Esophagus muscularis mucosa (tissue), 4 donors: ENCODE results near the gene HOXC10. TPM values are rescaled to one million over a fixed set of nuclear protein-coding genes. Genes with fewer than 3 reads are reported as not detected.

ENCODE experiments used
- DNase-seq: peaks from one replicate; pipeline ENCODE4 v3.0.0-alpha.2; 2017; ENCODE audit errors: extremely low spot score
- H3K27ac ChIP-seq, 4 donors: fragments of 200-600 bp; sonication (generic); replicated peaks in 1 of 4; 1 replicate in 3 of 4; 2 replicates in 1 of 4; pipeline ENCODE4 v1.5.1; 2016 to 2019; ENCODE audit warnings: mild to moderate bottlenecking in 1 of 4
- H3K27me3 ChIP-seq, 4 donors: fragments of 200-600 bp; sonication (generic); one replicate each; pipeline versions ENCODE4 v1.5.1 to v1.6.0; 2016 to 2019
- H3K36me3 ChIP-seq, 4 donors: fragments of 200-600 bp; sonication (generic); one replicate each; pipeline ENCODE4 v1.5.1; 2016 to 2019
- H3K4me1 ChIP-seq, 4 donors: fragments of 200-600 bp; sonication (generic); one replicate each; pipeline ENCODE4 v1.5.1; 2016 to 2019
- H3K4me3 ChIP-seq, 4 donors: fragments of 200-600 bp; sonication (generic); 1 replicate in 2 of 4; 2 replicates in 2 of 4; pipeline ENCODE4 v1.5.1; 2016 to 2019; ENCODE audit warnings: mild to moderate bottlenecking in 4 of 4, moderate library complexity in 1 of 4
- H3K9me3 ChIP-seq, 4 donors: fragments of 200-600 bp; sonication (generic); 1 replicate in 3 of 4; 2 replicates in 1 of 4; pipeline ENCODE4 v1.5.1; 2016 to 2019
- EP300 ChIP-seq: sonication (generic); formaldehyde crosslinking; IDR thresholded peaks from one replicate; pipeline ENCODE4 v1.6.1; 2017; ENCODE audit warnings: antibody characterized with exemption
- POLR2A ChIP-seq: fragments of 450-650 bp; IDR thresholded peaks from one replicate; pipeline ENCODE4 v1.6.1; 2017; ENCODE audit warnings: antibody characterized with exemption, moderate library complexity, mild to moderate bottlenecking, low read depth
- POLR2AphosphoS5 ChIP-seq, 2 donors: sonication (generic); formaldehyde crosslinking; IDR thresholded peaks; one replicate each; pipeline ENCODE4 v1.6.1; 2017; ENCODE audit warnings: antibody characterized with exemption in 2 of 2
- WGBS: methylation state at CpG from one replicate; pipeline ENCODE4 v1.1.5; 2018; 5-methylcytosine and 5-hydroxymethylcytosine counted together
- intact Hi-C: fragments of 100-400 bp; cut with DNase I; formaldehyde crosslinking; loops from one replicate; pipeline ENCODE4 v1.15.1; 2023
- total RNA-seq, 4 donors: library from RNA; depleted of rRNA; stranded (reverse); fragments of >200 nt; gene quantifications; one replicate each; pipeline versions ENCODE4 v1.1.0 to v1.2.1, GENCODE V29; 2016
- TF ChIP-seq, protein P1 (sequence below), 3 experiments: fragments of 200-600 bp in 2 of 3; fragments of 450-650 bp in 1 of 3; sonication (generic) in 2 of 3; IDR thresholded peaks; one replicate each; pipeline ENCODE4 v1.5.1; 2017 to 2019; ENCODE audit warnings: antibody characterized with exemption in 3 of 3, mild to moderate bottlenecking in 2 of 3, moderate library complexity in 1 of 3

The HOXC10 gene
- total RNA-seq, 4 donors from 2014 or later, result not detected

DNA sequence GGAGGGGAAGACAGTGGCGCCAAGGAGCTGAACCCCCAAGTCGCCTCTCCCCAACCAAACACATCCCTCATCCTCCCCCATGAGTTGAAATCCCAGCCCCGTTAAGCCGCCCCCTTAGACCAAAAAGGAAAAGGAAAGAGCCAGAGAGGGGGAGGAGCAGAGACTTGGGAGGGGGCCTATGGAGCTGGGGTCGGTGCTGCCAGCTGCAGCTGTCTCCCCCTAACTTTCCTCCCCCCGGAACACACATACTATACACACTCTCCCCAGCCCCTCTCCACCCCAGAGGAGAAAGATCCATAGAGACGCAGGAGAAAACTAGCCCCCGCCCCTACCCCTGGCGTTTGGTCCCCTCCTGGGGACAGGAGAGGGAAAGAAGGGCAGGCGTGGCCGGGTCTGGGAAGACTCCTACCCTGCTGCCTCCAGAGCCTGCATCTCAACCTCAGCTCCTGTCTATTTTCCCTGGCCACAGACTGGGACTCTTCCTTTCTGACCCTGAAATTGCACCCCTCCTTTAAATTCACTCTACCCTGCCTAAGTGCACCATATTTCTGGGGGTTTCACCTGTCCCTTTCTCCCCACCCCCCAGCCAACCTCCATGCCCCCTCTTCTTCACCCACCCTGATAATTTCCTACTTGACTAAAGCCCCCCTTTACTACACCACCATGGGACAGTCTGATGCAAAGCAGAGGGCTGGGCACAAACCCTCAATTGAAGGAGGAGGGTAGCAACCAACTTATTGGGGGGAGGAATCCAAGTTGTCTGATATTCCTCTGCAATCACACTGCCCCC, 13.4 kb downstream of the HOXC10 start:
- Histone ChIP-seq H3K4me1 (peaks cover 34 to 61% (median 45%) of the 10 kb centered on the region in 4 donors), H3K9me3 (no peaks in the 10 kb centered on the region), H3K4me3 (no peak overlapping the region), H3K36me3 (no peaks in the 10 kb centered on the region), H3K27ac (no peak overlapping the region), H3K27me3 (peaks cover 12 to 100% (median 99%) of the 10 kb centered on the region in 4 donors)
- intact Hi-C loops, result no loop called here
- WGBS, result 24% methylated on average over 10 of the region's 11 CpGs
- TF ChIP-seq, protein P1, sequence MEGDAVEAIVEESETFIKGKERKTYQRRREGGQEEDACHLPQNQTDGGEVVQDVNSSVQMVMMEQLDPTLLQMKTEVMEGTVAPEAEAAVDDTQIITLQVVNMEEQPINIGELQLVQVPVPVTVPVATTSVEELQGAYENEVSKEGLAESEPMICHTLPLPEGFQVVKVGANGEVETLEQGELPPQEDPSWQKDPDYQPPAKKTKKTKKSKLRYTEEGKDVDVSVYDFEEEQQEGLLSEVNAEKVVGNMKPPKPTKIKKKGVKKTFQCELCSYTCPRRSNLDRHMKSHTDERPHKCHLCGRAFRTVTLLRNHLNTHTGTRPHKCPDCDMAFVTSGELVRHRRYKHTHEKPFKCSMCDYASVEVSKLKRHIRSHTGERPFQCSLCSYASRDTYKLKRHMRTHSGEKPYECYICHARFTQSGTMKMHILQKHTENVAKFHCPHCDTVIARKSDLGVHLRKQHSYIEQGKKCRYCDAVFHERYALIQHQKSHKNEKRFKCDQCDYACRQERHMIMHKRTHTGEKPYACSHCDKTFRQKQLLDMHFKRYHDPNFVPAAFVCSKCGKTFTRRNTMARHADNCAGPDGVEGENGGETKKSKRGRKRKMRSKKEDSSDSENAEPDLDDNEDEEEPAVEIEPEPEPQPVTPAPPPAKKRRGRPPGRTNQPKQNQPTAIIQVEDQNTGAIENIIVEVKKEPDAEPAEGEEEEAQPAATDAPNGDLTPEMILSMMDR (IDR thresholded peaks at IDR 0.05), result no peak
- no peak for TF ChIP-seq POLR2A
- TF ChIP-seq POLR2AphosphoS5 (IDR thresholded peaks at IDR 0.05), result no peak
- no peak for TF ChIP-seq EP300
- no peak for DNase-seq

DNA sequence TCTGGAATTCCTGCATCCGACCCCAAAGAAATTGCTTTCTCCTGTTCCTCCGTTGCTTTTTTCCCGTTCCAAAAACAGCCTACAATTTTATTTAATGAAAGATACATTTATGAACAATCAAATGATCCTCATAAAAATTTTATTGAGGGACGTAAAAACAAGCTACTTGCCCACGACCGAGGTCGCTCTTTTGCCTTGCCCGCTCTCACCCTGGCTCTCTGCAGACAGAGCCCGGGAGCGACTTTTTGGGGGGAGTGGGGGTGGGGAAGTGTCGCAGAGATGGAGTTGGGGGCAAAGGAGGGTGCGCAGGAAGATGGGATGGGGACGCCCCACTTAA, 13.9 kb downstream of the HOXC10 start:
- WGBS, result 9% methylated on average over 12 of the region's 13 CpGs
- intact Hi-C loops, result no loop called here
- DNase-seq, result no peak
- Histone ChIP-seq H3K9me3 (no peaks in the 10 kb centered on the region), H3K27ac (no peak overlapping the region), H3K36me3 (no peaks in the 10 kb centered on the region), H3K4me1 (peaks cover 33 to 58% (median 45%) of the 10 kb centered on the region in 4 donors), H3K27me3 (peaks cover 12 to 100% (median 99%) of the 10 kb centered on the region in 4 donors), H3K4me3 (no peak overlapping the region)
- TF ChIP-seq EP300, result no peak
- TF ChIP-seq, protein P1 (IDR thresholded peaks at IDR 0.05), result no peak
- no peak for TF ChIP-seq POLR2AphosphoS5 (IDR thresholded peaks at IDR 0.05)
- no peak for TF ChIP-seq POLR2A

DNA sequence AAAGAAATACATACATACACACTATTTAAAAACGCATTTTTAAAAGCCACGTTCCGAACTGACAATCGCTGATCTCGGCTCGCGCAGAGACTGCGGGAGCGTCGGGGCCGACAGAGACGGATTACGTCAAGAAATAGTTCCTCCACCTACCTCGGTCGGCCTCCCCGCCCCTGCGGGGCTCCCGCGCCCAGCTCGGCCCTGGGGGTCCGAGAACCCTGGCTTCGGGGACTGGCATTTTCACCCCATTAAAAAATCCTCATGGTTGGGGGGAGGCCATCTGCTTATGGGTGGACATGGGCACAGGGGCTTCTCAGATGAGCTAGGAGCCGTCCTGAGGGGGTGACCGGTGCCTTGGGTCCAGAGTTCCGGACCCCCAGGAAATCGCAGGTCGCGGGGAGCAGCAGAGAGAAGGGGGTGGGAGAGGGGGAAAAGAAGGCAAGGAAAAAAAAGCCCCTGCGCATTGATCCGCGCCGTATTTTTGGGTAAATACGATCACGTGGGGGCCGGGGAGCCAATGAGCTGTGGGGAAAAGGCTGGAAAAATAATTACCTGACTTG, 14.7 kb downstream of the HOXC10 start:
- no peak for DNase-seq
- 4% methylated on average over 33 of the region's 35 CpGs for WGBS
- TF ChIP-seq, protein P1 (IDR thresholded peaks at IDR 0.05), result no peak
- Histone ChIP-seq H3K4me1 (peaks cover 26 to 50% (median 37%) of the 10 kb centered on the region in 4 donors), H3K27ac (no peak overlapping the region), H3K4me3 (peak overlapping the region; percentile 40 to 54 (median 42)), H3K27me3 (peaks cover 11 to 100% (median 99%) of the 10 kb centered on the region in 4 donors), H3K9me3 (no peaks in the 10 kb centered on the region), H3K36me3 (no peaks in the 10 kb centered on the region)
- intact Hi-C loops, result no loop called here

DNA sequence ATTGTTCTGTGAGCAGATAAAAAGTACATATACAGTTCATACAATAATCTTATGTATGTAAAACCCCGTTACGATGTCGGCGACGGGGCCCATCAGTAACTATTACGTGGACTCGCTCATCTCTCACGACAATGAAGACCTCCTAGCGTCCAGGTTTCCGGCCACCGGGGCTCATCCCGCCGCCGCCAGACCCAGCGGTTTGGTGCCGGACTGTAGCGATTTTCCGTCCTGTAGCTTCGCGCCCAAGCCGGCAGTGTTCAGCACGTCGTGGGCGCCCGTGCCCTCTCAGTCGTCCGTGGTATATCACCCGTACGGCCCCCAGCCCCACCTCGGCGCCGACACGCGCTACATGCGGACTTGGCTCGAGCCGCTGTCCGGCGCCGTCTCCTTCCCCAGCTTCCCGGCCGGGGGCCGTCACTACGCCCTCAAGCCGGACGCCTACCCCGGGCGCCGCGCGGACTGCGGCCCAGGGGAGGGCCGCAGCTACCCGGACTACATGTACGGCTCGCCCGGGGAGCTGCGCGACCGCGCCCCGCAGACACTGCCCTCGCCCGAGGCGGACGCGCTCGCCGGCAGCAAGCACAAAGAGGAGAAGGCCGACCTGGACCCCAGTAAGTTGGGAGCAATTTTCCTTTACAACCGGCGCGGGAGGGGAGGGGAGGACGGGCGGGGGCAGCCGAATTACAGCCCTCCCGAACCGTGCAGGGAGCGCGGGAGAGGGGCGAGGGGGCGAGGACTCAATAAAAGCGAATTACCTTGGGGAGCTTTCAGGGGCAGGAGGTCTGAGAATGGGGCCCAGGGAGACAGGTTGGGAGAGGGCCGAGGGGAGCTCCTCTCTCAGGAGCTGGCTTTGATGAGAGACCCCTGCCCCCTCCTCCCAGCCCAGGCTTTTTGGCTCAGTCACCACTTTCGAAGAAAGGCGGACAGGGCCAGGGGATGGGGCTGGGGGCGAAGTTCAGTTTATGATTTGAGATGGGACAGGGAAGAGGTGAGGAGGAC, 15.5 kb downstream of the HOXC10 start, which contains the start of gene HOXC9:
Gene HOXC9 (plus strand): TSS at position 46 of the 999 bp plus-strand sequence. CDS start 28 bp downstream, at position 74.
- no peaks in the 10 kb centered on the region for H3K36me3 ChIP-seq
- H3K4me1 ChIP-seq, result peaks cover 18 to 42% (median 29%) of the 10 kb centered on the region in 4 donors
- no peak for DNase-seq
- WGBS, result 6% methylated on average over 37 of the region's 87 CpGs
- H3K27ac ChIP-seq, result no peak within 1 kb of the TSS
- no peaks in the 10 kb centered on the region for H3K9me3 ChIP-seq
- H3K4me3 ChIP-seq, result peak within 1 kb of the TSS; percentile 40 to 54 (median 42)
- intact Hi-C loops, result no loop called here
- H3K27me3 ChIP-seq, result peaks cover 6 to 100% (median 99%) of the 10 kb centered on the region in 4 donors
- TF ChIP-seq POLR2AphosphoS5 (IDR thresholded peaks at IDR 0.05), result no peak
- TF ChIP-seq EP300, result no peak
- TF ChIP-seq POLR2A, result no peak
- TF ChIP-seq, protein P1 (IDR thresholded peaks at IDR 0.05), result no peak
